GM12801 (cell line): ENCODE results near the gene SCNN1B.

Experiments
- CTCF ChIP-seq: IDR thresholded peaks from one replicate; pipeline ENCODE4 v1.5.1; 2011; ENCODE audit warnings: control low read depth; ENCODE audit not compliant: insufficient read length; ENCODE audit errors: extremely low read depth

Gene SCNN1B

GRCh38 chr16:23408823-23409298 lies 106.8 kb downstream of the SCNN1B start:
- no peak for TF ChIP-seq CTCF

- no peak for TF ChIP-seq CTCF
Measured at GRCh38 chr16:23409522-23409921, 107.4 kb downstream of the SCNN1B start.

GRCh38 chr16:23410176-23410575 lies 108.1 kb downstream of the SCNN1B start:
- TF ChIP-seq CTCF, result no peak

- TF ChIP-seq CTCF, result no peak
Measured at GRCh38 chr16:23414731-23415130, 112.6 kb downstream of the SCNN1B start.

- TF ChIP-seq CTCF, result no peak
Measured at GRCh38 chr16:23416816-23417215, 114.7 kb downstream of the SCNN1B start.

GRCh38 chr16:23420011-23420410 lies 117.9 kb downstream of the SCNN1B start:
- no peak for TF ChIP-seq CTCF

GRCh38 chr16:23423496-23424049 lies 121.5 kb downstream of the SCNN1B start:
- TF ChIP-seq CTCF, result no peak
